Measurements from ENCODE around the gene FARS2.

The FARS2 gene

DNA sequence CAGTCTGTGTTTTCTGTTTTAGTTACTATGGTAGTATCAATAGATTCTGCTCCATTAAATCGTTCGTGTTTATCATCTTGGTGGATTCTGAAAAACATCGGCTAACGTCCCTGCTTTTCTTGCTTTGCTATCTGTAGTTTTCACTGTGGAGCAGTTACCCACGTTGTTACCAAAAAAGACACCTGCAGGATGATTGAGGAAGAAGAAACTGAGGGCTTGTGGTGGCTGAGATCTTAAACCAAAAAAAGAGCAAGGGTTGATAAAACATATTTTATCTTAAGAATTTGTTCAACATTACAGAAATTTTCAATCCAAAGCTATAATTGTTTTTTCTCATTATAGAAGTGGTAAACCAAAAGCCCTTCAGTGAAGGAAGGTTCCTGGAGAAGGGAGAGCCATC is 166.3 kb downstream of the FARS2 start:
- DNase-seq (ENCODE audit: extremely low spot score) = no peak
- TF ChIP-seq TARDBP (IDR thresholded peaks at IDR 0.05) = no peak
- ChIA-PET POLR2A (no interaction called here), CTCF (no interaction called here)

DNA sequence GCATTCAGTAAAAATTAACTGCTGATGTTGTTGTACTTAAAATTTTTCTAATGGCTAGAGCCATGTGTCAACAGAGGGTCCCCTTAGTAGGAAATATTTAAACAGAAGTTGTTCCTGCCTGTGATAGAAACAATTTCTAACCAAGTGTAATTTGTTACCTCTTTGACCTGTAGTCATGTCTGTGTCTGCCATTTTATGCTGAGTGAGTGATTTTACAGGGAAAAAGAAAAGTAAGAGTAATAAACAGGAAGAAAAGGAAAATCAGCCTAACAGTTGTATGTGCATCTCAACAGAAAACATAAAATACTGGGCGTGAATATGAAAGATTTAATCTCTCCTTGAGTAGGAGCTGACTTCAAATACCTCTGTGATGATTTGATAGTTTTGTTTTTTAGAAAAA is 172.0 kb downstream of the FARS2 start:
- CTCF ChIA-PET = no interaction called here
- TF ChIP-seq BHLHE40 (IDR thresholded peaks at IDR 0.05; ENCODE audit: borderline replicate concordance) = no peak
- TF ChIP-seq NFRKB (IDR thresholded peaks at IDR 0.05) = no peak
- TF ChIP-seq FOXA1 (IDR thresholded peaks at IDR 0.05) = no peak
- TF ChIP-seq HDGF (IDR thresholded peaks at IDR 0.05; ENCODE audit: borderline replicate concordance) = no peak
- no peak for TF ChIP-seq TARDBP (IDR thresholded peaks at IDR 0.05)
- TF ChIP-seq SUZ12 (IDR thresholded peaks at IDR 0.05) = no peak
- no peak for TF ChIP-seq FOXK2 (IDR thresholded peaks at IDR 0.05)
- TF ChIP-seq FOXM1 (IDR thresholded peaks at IDR 0.05; ENCODE audit: borderline replicate concordance) = no peak
- no peak for TF ChIP-seq L3MBTL2 (conservative IDR thresholded peaks at IDR 0.05)
- TF ChIP-seq CTBP1 (IDR thresholded peaks at IDR 0.05; ENCODE audit: borderline replicate concordance) = no peak
- TF ChIP-seq ARNT (IDR thresholded peaks at IDR 0.05) = no peak
- DNase-seq (ENCODE audit: extremely low spot score) = no peak
- POLR2A ChIA-PET = no interaction called here

DNA sequence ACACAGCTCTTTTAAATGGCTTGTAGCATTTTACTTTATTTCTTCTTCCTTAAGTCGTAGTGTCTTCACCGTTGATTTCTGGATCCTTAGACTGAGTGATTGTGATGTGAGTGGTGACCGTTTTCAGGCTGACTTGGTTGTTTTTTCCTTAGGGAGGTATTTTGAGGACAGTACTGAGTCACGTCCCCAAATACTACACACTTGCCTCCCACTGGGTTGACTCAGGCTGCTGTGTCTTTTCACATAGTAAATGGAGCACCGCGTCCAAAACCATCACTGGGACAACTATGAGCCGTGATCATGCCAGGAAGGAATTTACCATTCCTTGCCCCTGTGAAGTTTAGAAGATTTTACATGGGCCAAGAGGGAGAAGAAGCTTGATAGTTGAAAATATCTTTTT is 174.1 kb downstream of the FARS2 start:
- ChIA-PET CTCF (no interaction called here), POLR2A (no interaction called here)
- TF ChIP-seq SP1 (IDR thresholded peaks at IDR 0.05) (no peak), ZNF384 (IDR thresholded peaks at IDR 0.05) (no peak), SUZ12 (IDR thresholded peaks at IDR 0.05) (no peak), FOXK2 (IDR thresholded peaks at IDR 0.05) (no peak), FOXA1 (IDR thresholded peaks at IDR 0.05) (no peak), LEF1 (IDR thresholded peaks at IDR 0.05; ENCODE audit: borderline replicate concordance) (no peak), ARNT (IDR thresholded peaks at IDR 0.05) (no peak), NFRKB (IDR thresholded peaks at IDR 0.05) (no peak), TARDBP (IDR thresholded peaks at IDR 0.05) (no peak), L3MBTL2 (conservative IDR thresholded peaks at IDR 0.05) (no peak), BHLHE40 (IDR thresholded peaks at IDR 0.05; ENCODE audit: borderline replicate concordance) (no peak), FOXM1 (IDR thresholded peaks at IDR 0.05; ENCODE audit: borderline replicate concordance) (no peak), ELF4 (IDR thresholded peaks at IDR 0.05) (no peak), HDGF (IDR thresholded peaks at IDR 0.05; ENCODE audit: borderline replicate concordance) (no peak), CTBP1 (IDR thresholded peaks at IDR 0.05; ENCODE audit: borderline replicate concordance) (no peak)
- TF ChIP-seq, protein P1, sequence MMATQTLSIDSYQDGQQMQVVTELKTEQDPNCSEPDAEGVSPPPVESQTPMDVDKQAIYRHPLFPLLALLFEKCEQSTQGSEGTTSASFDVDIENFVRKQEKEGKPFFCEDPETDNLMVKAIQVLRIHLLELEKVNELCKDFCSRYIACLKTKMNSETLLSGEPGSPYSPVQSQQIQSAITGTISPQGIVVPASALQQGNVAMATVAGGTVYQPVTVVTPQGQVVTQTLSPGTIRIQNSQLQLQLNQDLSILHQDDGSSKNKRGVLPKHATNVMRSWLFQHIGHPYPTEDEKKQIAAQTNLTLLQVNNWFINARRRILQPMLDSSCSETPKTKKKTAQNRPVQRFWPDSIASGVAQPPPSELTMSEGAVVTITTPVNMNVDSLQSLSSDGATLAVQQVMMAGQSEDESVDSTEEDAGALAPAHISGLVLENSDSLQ (IDR thresholded peaks at IDR 0.05) = no peak
- DNase-seq (ENCODE audit: extremely low spot score) = no peak

DNA sequence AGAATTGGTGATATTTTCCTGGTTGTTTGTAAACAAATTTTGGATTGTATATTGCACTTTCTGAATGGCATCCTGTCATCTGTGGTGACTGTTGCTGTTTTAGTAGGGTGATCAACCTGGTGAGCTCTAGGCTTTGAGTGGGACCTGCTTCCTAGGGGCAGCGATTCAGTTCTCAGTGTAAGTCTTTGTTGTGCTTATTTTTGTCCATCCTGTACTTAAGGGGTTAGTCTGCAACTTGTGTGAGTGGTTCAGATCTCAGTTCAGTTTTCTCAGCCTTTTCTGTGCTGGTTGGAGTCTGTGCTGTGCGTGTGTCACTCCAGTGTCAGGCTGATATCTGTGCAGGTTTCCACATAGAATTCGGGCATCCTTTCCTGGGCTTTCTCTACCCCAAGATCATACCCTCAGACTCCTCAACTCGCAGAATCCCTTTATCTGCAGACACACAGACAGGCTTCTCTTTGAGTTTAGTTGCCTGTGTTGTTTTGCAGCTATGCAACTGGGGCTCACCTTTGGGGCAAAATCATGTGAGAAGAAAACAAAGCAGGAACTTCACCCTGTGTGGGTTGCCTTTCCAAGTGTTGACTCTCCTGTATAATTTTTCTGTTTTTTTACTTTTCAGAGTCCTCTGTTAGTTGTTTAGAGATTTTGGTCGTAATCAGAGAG is 177.7 kb downstream of the FARS2 start:
- ChIA-PET POLR2A (no interaction called here), CTCF (no interaction called here)
- DNase-seq (ENCODE audit: extremely low spot score) = no peak
- no peak for TF ChIP-seq SP1 (IDR thresholded peaks at IDR 0.05)
- no peak for TF ChIP-seq FOXA1 (IDR thresholded peaks at IDR 0.05)
- TF ChIP-seq BHLHE40 (IDR thresholded peaks at IDR 0.05; ENCODE audit: borderline replicate concordance) = no peak
- no peak for TF ChIP-seq ELF4 (IDR thresholded peaks at IDR 0.05)
- TF ChIP-seq, protein P1 (IDR thresholded peaks at IDR 0.05) = no peak
- no peak for TF ChIP-seq TARDBP (IDR thresholded peaks at IDR 0.05)
- TF ChIP-seq L3MBTL2 (conservative IDR thresholded peaks at IDR 0.05) = no peak
- TF ChIP-seq ARNT (IDR thresholded peaks at IDR 0.05) = no peak
- TF ChIP-seq FOXM1 (IDR thresholded peaks at IDR 0.05; ENCODE audit: borderline replicate concordance) = no peak

DNA sequence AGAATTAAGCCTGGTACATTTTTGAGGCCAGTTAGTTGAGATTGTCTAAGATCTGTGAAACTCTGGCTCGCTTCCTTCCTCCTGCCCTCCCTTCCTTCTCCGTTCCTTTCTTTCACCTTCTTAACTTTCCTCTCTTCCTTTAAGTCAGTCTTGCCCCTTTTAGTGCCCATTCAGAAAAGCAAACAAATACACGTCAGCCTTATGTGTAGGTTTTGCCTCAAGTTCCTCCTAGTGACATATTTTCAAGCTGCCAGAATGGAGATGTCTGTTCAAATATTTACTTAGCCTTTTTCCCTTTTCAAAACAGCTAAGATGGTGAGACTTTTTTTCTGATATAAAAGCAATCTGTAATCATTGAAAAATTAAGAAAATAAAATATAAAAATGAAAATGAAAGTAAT is 178.4 kb downstream of the FARS2 start:
- ChIA-PET CTCF (no interaction called here), POLR2A (no interaction called here)
- no peak for TF ChIP-seq BHLHE40 (IDR thresholded peaks at IDR 0.05; ENCODE audit: borderline replicate concordance)
- no peak for TF ChIP-seq TARDBP (IDR thresholded peaks at IDR 0.05)
- no peak for TF ChIP-seq CTBP1 (IDR thresholded peaks at IDR 0.05; ENCODE audit: borderline replicate concordance)
- no peak for TF ChIP-seq SUZ12 (IDR thresholded peaks at IDR 0.05)
- TF ChIP-seq ELF4 (IDR thresholded peaks at IDR 0.05) = no peak
- no peak for TF ChIP-seq FOXM1 (IDR thresholded peaks at IDR 0.05; ENCODE audit: borderline replicate concordance)
- TF ChIP-seq LEF1 (IDR thresholded peaks at IDR 0.05; ENCODE audit: borderline replicate concordance) = no peak
- no peak for TF ChIP-seq FOXA1 (IDR thresholded peaks at IDR 0.05)
- TF ChIP-seq, protein P1 (IDR thresholded peaks at IDR 0.05) = no peak
- TF ChIP-seq ZNF384 (IDR thresholded peaks at IDR 0.05) = no peak
- no peak for TF ChIP-seq ARNT (IDR thresholded peaks at IDR 0.05)
- TF ChIP-seq FOXK2 (IDR thresholded peaks at IDR 0.05) = no peak
- no peak for DNase-seq (ENCODE audit: extremely low spot score)

DNA sequence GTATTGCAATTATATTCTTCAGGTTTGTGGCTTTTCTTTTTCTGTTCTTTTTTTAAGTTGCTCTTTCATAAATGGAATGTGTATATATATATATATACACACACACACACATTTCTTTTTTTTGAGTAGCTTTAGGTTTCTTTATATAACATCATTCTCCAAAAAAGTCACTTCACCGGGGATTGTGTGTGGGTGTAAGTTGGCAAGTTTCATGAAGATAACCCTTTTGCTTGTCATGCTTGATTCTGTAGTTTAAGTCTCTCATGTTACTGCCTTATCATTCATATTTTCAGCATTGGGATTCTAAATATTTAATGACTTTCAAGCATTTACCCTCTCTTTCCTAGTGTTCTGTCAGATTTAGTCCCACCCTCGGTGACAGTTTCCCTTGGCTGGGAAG is 181.0 kb downstream of the FARS2 start:
- ChIA-PET POLR2A (no interaction called here), CTCF (no interaction called here)
- no peak for DNase-seq (ENCODE audit: extremely low spot score)
- TF ChIP-seq ARNT (IDR thresholded peaks at IDR 0.05) = no peak
- TF ChIP-seq FOXA1 (IDR thresholded peaks at IDR 0.05) = no peak
- no peak for TF ChIP-seq NFRKB (IDR thresholded peaks at IDR 0.05)
- no peak for TF ChIP-seq HDGF (IDR thresholded peaks at IDR 0.05; ENCODE audit: borderline replicate concordance)
- no peak for TF ChIP-seq CTBP1 (IDR thresholded peaks at IDR 0.05; ENCODE audit: borderline replicate concordance)
- no peak for TF ChIP-seq FOXK2 (IDR thresholded peaks at IDR 0.05)
- TF ChIP-seq SP1 (IDR thresholded peaks at IDR 0.05) = no peak
- TF ChIP-seq L3MBTL2 (conservative IDR thresholded peaks at IDR 0.05) = no peak
- TF ChIP-seq ELF4 (IDR thresholded peaks at IDR 0.05) = no peak
- TF ChIP-seq SUZ12 (IDR thresholded peaks at IDR 0.05) = no peak
- no peak for TF ChIP-seq BHLHE40 (IDR thresholded peaks at IDR 0.05; ENCODE audit: borderline replicate concordance)
- no peak for TF ChIP-seq TARDBP (IDR thresholded peaks at IDR 0.05)
